Left kidney (tissue), 2 donors: ENCODE measurements around the gene LCA5L. TPM values are rescaled to one million over a fixed set of nuclear protein-coding genes. Genes with fewer than 3 reads are reported as not detected.
"Not testable (repeated sequence)": the region's sequence is repeated elsewhere in the genome, so short reads cannot be mapped to it uniquely, and the experiment has no call there.

ENCODE experiments used
- DNase-seq: peaks from one replicate; pipeline ENCODE4 v3.0.0-alpha.2; 2013
- polyA plus RNA-seq: library from polyadenylated mRNA; unstranded; fragments of 120-200 nt; gene quantifications from one replicate; pipeline ENCODE4 v1.2.1, GENCODE V29; 2013; ENCODE audit not compliant: insufficient read length

LCA5L gene
- polyA plus RNA-seq, 1 donor = 7.0 TPM

DNA sequence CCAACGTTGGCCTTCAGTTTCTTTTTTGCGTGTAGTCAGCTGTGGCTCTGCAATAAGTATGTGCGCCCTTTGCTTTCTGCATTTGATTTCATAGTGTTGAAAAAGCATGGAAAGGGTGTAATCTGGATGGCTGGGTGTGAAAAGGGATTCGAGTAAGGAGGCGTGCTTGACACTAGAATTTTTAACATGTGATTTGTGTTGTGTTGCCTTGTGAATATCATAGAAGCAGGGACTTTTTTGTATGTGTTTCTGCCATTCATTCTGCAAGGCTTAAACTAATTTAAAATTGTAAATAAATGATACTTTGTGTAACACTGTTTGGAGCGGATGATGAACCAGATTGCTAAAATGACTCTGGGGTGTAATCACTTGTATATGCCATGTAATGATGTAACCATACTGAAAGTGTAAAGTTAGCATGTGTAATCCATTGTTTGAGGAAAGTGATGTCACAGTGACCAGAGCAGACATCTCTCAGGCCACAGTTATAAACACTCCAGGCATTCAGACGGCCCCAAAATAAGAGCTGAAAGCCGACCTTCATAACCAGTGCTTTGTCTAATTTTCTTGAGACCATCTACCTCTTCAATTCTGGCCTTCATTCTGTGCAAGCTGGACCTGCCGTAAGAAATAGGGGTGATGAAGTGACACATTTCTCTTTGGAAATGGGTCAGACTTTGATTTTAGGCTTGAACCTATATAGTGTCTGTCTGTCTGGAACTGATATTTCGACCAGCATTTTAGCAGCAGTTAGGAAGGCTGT, 6.8 kb upstream of the LCA5L start:
- no peak for DNase-seq

DNA sequence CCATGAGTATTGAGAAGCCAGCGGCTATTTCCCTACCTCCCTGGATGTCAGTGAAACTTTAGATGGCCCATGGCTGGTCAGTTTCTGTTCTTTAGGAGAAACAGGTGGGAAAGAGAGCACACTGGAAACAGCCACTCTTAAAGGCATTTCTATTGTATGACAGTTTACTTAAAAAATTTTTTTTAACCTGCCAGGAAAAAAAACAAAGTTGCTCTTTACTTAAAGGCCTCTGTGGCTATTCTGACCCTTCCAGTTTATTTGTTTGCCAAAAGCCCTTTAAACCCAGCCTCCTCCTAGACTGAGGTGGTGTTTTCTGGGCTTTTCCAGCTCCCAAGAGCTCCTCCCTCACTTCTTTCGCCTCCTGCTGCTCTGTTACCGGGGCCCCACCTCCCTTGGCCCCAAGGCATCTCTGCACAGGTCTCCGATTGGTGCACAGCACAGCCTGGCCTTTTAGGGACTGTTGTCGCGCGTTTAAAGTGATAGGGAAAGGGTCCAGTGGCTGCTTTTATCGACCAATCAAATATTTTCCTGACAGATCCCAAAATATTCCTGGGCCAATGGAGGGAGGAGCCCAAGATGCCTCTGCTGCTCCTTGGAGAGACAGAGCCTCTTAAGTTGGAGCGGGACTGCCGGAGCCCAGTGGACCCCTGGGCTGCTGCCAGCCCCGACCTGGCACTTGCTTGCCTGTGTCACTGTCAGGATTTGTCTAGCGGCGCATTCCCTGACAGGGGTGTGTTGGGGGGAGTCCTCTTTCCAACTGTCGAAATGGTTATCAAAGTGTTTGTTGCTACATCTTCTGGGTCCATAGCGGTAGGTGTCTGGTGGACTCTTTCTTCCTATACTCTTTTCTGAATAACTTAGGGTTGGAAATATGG, 6.0 kb upstream of the LCA5L start, which contains the start of gene SH3BGR:
TSS of gene SH3BGR (plus strand) at position 639 of the 875 bp plus-strand sequence. CDS start at position 766, 127 bp downstream.
- DNase-seq = no peak

DNA sequence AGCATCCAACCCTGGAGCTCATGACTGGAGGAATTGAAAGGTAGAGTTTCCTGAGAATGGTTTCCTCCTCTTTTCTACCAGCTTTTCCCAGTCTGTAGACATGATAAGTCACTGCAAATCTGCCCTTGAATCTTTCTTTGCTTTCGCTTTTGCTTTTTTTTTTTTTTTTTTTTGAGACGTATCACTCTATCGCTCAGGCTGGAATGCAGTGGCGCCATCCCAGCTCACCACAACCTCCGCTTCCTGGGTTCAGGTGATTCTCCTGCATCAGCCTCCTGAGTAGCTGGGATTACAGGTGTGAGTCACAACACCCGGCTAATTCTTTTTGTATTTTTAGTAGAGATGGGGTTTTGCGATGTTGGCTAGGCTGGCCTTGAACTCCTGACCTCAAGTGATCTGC, 1.7 kb upstream of the LCA5L start:
- DNase-seq = no peak

DNA sequence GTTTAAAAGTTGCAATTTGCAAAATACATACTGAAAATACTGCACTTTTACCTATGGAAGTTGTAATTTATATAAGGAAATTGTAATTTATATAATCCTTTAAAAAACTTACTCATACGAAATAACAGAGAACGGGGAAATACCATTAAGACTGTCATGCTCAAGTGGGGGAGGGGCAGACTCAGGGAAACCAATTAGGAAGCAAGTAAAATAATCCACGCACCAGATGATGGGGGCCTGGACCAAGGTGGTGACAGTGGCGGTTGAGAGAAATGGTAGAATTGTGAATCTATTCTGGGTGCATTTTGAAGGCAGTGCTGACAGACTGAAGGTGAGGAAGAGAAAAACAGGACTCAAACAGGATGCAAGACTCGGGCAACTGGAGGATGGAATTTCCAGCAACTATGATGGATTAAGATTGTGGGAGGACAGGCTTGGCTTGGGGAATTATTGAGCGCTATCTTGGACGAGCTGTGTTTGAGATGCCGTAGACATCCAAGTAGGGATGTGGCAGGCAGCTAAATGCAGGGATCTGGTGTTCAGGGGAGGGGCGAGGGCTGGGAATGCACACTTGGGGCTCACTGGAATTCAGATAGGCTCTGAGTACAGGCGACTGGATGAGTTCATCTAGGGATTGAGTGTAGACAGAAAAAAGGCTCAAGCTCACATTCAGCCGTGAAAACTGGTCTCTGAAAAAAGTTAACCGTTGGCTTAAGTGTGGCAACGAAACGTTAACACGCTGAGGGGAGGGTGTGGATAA, 977 bp downstream of the LCA5L start:
- no peak for DNase-seq

DNA sequence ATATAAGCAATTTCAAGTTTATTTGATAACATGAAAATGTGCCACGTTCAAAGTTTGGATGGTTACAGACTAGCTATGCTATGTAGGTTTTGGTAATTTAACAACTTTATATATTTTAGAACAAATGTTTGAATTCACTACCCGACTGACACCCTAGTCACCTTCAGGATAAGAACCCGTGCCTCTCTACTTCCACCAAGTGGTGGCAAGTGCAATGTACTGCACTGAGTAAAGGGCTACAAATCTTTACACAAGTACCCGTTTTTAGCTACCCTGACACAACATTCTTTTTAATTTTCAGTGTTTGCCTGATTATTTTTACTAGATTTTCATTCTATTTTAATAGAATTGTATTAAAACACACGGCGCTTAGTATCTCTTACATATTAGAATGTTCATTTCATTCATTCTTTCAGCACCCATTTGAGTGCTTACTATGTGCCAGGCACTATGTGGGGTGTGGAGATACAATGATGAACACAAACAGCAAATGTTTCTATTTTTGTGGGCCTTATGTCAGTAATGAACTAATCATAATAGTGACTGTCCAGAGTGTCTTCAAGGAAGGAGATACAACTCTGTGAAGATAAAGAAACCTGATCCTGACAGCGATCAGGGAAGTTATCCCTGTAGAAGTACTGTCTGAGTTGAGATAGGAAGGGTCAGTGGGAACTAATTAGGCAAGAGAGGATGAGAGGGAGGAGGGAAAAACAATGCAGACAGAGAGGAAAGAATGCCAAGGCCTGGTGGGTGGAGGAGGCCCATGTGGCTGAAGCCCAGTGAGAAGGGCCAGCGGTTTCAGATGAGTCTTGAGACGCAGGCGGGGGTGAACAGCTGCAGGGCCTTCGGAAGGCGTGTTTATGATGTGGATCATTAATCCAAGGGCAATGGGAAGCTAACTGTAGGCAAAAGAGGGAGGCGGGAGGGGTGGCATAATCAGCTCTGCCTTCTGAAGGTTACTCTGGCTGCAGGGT, 3.8 kb downstream of the LCA5L start:
- DNase-seq = no peak

DNA sequence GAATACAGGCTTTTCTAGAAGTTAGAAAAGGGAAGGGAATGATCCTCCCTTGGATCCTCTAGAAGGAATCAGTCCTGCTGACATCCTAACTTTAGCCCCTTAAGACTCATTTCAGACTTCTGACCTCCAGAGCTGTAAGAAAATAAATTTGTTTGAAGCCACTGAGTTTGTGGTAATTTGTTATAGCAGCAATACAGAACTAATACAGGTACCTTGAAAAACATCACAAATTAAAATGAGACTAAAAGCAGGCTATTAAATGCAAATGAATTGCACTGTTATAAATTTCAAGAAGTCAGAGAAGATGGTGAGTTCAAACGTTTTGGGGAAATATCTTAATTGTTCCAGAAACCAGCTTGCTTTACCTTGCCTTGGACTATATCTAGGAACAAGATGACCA, 6.3 kb downstream of the LCA5L start:
- no peak for DNase-seq

DNA sequence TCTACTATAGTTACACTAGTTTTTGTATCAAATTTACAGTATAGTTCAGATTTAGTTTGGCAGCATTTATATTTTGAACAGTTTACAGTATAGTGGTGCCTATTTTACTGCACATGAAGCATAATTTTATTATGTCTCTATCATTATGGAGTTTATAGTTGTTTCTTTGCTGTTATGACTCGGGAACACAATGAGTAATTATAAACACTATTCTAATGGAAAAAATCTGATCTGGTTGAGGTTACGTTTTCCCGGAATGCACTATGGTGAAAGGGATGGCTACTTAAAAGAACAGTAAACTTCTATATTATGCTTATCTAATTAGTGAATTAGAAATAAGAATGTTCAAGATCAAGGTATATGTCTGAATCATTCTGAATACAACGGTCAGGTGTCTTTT, 10.6 kb downstream of the LCA5L start:
- DNase-seq = no peak

DNA sequence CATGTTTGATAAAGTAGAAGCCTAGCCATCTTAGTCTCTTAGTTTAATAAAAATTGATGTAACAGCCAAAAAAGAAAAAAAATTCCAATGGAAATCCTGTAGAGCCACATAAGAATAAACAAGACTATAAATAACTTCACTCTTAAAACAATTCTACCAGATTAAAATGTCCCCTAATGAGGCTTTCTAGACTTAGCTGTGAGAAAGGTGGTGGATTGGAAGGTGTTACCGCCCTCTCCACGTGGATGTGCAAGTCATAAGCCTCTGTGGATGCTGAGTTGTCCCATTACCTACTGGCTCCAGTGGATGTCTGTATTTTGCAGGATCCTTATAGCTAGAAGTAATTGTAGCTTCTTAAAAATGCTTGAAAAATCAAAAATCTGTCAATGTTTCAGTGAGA, 14.6 kb downstream of the LCA5L start:
- no peak for DNase-seq

DNA sequence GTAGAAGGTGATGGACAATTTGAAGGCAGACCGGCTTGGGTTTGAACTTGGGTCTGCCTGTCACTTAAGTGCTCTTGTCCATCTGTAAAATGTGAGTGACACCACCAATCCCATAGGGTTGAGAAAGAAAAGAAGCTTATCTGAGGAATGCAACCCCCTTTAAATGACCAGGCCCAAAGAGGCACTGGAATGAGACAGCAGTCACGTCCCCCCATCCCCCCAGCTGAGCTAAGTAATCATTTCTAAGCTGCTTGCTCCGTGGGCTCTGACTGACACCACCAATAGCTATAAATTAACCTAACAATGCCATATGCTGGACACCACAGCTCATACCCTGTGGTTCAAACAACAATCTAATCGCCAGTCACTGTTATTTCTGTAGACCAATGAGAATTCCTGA, 15.1 kb downstream of the LCA5L start:
- DNase-seq = no peak

DNA sequence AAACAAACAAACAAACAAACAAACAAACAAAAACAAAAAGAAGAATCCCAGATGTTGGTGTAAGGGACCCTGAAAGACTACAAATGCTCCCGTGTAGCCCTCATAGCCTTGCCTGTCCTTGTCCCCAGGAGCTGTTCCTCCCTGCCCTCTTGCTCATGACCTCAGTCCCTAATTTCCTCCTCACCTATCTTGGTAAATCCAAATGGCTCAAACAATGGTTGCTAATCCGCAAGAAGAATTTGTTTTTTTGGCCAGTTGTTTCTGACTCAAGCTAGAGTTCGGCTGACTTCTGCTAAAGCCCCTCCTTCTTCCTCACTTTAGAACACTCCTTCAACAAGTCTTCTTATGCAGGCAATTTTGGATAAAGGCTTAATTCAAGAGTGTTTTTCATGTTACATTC, 15.6 kb downstream of the LCA5L start:
- no peak for DNase-seq

DNA sequence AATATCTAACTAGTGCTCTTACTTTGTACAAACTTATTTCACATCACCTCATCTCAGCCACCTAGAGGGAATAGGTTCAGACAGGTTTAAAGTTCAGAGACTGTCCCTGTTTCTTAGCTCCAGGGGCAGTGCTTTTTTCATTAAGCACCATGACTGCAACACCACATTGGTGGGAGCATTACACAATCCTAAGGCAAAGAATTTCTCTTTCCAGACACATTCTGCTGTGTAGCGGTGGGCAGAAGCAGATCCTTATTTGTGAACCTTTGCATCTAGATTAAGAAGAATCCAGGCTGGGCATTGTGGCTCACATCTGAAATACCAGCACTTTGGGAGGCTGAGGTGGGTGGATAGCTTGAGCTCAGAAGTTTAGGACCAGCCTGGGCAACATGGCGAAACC, 16.1 kb downstream of the LCA5L start:
- DNase-seq = no peak

DNA sequence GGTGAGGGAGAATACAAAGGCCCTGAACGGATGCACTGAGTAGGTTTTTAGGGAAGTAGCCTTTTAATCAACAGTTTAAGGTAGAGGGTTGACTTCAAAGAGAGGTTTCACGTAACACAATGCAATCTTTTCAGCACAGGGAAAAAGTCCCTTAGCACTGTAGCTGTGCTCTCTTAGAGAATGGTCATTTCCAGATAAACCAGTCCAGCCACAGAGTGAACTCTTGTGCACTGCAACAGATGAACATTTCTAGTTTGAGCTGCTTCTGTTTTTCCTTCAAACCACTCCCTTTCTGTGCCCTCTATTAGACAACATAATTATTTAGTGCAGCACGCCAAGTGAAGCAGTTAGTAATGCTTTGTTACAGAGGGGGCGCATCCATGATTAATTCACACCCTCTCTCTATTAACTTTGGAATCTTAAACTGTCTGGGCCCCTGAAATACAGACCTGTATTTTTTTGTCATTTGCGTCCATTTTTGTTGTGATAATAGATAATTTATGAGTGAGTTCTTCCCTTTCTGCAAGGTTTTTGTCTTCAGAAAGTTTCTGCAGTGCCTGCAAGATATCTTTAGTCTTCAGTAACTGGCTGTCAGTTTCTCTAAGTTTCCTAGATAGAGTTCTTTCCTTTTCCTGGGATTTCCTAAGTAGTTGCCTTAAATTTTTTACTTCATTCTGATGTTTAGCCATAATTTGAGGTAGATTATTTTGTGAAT, 22.9 kb downstream of the LCA5L start:
- DNase-seq = no peak

DNA sequence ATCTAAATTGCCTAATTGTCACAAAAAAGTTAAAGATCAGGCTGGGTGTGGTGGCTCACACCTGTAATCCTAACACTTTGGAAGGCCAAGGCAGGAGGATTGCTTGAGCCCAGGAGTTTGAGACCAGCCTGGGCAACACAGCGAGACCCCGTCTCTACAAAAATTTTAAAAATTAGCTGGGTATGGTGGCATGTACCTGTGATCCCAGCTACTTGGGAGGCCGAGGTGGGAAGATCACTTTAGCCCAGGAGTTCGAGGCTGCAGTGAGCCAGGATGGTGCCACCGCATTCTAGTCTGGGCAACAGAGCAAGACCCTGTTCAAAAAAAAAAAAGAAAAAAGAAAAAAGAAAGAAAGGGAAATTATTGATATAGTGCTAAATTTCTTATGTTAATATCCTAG, 26.4 kb downstream of the LCA5L start:
- DNase-seq = not testable (repeated sequence)

DNA sequence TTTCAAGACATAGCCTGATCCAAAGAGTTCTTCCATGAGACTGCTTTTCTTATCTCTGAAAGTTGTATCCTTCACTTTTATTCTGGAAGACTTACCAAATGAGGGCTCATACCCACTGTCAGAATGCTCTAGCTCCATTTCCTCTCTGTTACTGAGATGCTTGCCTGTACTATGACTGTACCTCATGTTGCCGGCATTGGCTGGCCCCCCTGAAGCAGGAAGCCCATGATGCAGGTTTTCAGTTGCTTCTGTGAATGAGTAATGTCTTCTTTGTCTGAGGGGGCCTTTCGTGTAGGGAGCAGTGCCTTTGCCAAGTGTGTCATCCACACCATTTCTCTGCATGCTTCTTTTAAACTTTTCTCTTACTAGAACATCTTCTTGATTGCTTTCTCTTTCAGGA, 39.5 kb downstream of the LCA5L start:
- DNase-seq = no peak

DNA sequence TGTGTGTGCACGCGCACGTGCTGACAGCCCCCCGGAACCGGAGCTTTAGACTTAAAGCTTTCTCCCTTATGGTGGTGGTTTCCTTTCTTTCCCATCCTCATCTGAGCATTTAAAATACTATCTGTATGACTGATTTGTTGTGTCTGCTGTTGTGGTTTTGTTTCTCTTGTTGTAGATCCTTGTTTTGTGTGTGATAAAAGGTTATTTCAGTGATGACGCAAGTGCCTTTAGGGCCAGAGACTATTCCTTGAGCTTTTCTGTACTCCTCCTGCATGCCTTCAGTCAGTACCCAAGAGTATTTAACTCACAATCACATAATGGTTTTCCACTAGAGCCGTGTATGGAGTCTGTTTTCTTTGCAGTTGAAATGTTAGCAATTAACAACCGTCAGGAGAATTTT, 45.4 kb downstream of the LCA5L start:
- DNase-seq = no peak

DNA sequence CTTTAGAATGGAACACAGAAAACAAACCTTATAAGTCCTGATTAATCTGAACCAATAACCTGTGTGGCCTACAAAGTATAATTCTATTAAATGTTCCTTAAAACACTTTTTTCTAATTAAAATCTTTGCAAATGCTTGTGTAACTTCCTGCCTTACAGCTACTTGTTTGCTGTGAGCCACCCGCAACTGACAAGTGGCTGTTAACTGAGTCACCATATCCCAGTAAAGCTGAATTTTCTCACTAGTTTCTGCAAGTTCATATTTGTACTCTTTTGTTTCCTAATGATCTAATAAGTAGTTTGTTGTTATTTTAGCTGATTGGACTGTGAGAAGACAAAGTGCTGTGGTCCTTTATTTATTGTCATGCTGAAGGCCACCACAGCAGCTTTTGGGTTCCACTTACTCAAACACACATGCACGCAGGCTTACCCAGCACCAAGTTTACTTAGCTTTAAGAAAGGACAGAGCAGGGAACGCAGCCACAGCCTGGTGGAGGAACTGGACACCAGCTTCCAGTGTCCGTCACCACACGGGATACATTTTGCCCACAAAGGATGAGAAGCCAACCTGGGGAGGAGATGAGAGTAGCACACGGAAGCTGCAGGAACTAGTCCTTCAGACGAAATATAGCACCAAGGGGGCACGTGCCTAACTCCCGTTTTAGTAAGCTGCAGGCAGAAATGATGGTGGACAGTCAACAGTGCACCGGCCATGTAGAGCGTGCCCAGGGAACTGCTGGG, 47.8 kb downstream of the LCA5L start:
- DNase-seq = no peak

DNA sequence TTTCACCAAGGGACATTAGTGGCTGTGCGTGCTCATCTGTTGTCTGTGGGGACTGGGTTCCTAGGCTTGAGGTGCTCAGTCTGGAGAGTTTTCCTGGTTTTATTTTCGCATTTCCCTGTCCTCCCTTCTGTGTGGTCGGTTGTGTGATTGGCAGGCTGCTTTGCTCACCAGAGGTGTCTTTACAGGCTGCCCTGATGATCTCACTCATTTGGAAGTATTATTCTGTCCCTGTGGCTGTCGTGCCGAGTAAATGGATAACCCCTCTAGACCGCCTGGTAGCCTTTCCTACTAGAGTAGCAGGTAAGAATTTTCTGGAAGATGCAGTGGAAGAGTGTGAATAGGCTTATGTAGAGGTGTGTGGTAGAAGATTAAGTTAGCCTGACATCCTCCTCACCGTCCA, 52.6 kb downstream of the LCA5L start:
- DNase-seq = no peak

DNA sequence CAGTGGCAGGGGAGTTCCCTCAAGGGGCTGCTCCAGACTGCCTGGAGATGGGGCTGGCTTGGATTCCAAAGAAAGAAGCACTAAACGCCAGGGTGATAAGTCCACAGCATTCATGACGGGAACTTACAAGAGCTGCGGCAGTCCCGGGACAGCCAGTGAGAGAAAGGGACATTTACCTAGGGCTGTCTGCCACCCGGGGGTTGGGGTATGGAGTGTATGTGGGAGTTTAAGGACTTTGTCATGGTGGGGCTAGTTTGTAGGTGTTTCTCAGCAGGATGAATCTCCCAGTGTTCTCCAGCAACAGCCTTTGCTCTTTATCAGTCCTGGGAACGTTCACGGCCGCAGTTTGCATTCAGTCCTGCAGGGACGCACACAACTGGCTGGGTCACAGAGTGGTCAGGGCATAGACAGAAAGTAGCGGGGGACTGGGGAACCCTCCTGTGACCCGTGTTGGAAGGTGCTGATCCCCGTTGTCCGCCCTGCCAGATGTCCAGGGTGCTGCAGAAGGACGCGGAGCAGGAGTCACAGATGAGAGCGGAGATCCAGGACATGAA, 55.3 kb downstream of the LCA5L start:
- DNase-seq = no peak

DNA sequence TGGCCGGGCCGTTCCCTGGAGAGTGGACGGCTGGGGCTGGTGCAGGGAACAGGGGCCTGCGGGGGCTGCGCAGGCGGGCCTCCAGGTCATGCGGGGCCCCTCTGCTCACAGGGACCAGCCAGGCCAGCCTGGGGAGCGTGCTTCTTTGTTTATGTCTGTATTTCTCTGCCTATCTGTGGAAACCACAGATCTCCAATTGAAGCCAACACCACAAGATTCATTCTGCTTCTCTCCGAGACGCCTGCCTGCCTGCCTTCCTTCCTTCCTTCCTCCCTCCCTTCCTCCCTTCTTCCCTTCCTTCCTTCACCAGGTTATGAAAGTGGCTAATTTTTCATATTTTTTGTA, 56.8 kb downstream of the LCA5L start:
- DNase-seq = no peak
